Right ventricle myocardium superior (tissue), 1 donor: ENCODE data around the gene SNRPD3. TPM values are rescaled to one million over a fixed set of nuclear protein-coding genes. Genes with fewer than 3 reads are reported as not detected.

ENCODE experiments used
- ATAC-seq: fragments of 200-7000 bp; cut with Tn5 transposase; one replicate; pipeline ENCODE4 v1.9.1; 2020; ENCODE audit warnings: mild to moderate bottlenecking; ENCODE audit not compliant: poor library complexity
- DNase-seq: peaks from one replicate; pipeline ENCODE4 v3.0.0-alpha.2; 2020
- intact Hi-C: fragments of 100-400 bp; cut with DNase I; formaldehyde crosslinking; loops from one replicate; pipeline ENCODE4 v1.11.2; 2022
- long read RNA-seq: library from polyadenylated mRNA; unstranded; transcript quantifications from one replicate; pipeline ENCODE4 v2.0.0, GENCODE V29; 2021
- total RNA-seq: library from RNA; stranded (reverse); fragmentation: NEBNext Ultra II Directional; extraction: Animal tissue kit (Norgen Biotek cat#: 25700); gene quantifications from one replicate; pipeline ENCODE4 v1.2.1, GENCODE V29; 2021
- donor health status: DM: no; HTN: yes; CAD: no; lungs with severe emphysema.

SNRPD3 gene
- total RNA-seq: 63.1 TPM
- long read RNA-seq, transcript SNRPD3-201 (4 exons, 1,763 nt): major isoform, 27 of 29 reads
- long read RNA-seq, partial matches to known transcripts: 1 of 29 reads
- long read RNA-seq, other reads (novel, unspliced or antisense): 1 of 29 reads

GRCh38 chr22:24555165-24556039 lies at the start of gene SNRPD3:
TSS of gene SNRPD3 (plus strand) at chr22:24555999. CDS start at chr22:24557675, 1,676 bp downstream.
- intact Hi-C loops: no loop called here
- peak; percentile 100 for DNase-seq

GRCh38 chr22:24506802-24507438 lies 48.9 kb upstream of the SNRPD3 start:
- intact Hi-C loops: no loop called here
- ATAC-seq (no peak), DNase-seq (no peak)

More at GRCh38 chr22:24555165-24556039, at the start of gene SNRPD3:
- peak; percentile 90 for ATAC-seq

DNA sequence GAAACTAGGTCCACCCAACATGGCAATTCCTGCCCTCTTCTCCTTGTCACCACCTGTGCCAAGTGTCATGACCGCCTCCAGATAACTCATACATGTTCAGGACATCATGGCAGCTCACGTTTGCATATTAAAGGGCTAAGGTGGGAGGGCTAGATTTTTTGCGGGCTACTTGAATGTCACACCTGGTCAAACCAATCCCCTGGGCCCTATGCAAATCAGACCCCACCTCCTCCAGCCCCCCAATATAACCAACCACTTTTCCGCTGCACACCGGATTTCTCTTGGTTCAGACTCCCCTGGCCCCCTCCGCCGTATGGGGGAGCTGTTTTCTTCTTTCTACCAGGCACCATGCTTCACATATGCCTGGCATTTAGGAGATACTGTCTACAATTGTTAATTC lies 48.1 kb upstream of the SNRPD3 start:
- ATAC-seq (no peak), DNase-seq (no peak)
- intact Hi-C loops: no loop called here

GRCh38 chr22:24510637-24511625 lies 44.9 kb upstream of the SNRPD3 start:
- ATAC-seq (peak; percentile 83), DNase-seq (no peak)
- intact Hi-C loops: loop anchor here (10.0 kb wide), 1 partner anchor 186 kb away; no protein-coding TSS in a partner anchor

DNA sequence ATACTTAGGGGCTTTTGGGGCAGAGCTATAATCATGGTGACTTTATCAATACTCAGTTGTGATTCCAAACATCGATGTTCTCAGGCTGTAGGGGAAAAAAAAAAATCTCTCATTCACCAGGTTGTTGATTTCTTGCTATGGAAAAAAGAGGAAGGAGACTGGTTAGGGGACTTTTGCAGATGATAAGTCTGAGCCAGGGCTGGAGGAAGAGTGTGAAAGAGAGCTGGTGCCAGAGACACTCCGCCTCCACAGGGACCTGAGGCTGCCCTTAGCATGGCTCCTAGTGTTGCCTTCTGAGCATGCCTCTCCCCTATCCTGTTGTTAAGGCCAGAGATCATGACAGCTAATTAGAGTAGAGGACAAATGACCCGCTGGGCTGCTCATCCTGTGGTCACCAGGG lies 43.8 kb upstream of the SNRPD3 start:
- ATAC-seq (no peak), DNase-seq (no peak)
- intact Hi-C loops: loop anchor here (10.0 kb wide), 1 partner anchor 187 kb away; no protein-coding TSS in a partner anchor

DNA sequence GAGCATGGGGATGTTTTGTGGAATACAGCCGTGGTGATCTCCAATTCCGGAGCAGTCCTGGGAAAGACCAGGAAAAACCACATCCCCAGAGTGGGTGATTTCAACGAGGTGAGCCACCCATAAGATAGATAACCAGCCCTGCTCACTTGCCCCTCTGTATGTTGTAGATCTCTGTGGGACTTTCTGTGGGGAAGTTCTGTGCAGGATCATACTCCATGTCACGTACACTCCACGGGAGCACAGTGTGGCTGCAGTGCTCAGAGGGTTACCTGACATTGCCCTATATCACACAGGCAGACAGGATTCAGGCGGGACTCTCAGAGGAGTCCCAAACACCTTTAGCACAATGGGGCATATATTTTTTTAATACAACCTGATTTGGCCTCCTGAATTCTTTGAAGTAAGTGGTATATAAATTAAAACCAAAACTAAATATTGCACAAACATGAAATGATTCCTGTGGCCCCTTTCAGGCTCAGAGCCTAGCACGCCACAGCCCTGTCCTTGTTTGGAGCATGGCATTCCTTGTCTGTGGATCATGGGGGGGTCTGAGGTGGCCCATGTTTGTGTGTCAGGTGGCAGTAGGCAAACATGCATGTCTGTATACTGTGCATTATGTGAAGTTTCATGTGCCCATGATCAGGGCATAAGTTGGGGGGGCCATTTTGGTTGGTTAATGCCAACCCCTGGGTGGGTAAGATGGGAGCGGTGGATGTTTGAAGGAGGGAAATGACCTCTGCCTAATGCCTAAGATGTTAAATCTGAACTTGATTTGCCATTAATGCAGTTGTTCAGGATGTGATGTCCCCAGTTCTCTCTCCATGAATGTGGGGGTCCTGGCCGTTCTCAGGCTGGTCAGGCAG lies 42.2 kb upstream of the SNRPD3 start:
- DNase-seq: no peak
- ATAC-seq: no peak
- intact Hi-C loops: loop anchor here (10.0 kb wide), 1 partner anchor 189 kb away; no protein-coding TSS in a partner anchor

DNA sequence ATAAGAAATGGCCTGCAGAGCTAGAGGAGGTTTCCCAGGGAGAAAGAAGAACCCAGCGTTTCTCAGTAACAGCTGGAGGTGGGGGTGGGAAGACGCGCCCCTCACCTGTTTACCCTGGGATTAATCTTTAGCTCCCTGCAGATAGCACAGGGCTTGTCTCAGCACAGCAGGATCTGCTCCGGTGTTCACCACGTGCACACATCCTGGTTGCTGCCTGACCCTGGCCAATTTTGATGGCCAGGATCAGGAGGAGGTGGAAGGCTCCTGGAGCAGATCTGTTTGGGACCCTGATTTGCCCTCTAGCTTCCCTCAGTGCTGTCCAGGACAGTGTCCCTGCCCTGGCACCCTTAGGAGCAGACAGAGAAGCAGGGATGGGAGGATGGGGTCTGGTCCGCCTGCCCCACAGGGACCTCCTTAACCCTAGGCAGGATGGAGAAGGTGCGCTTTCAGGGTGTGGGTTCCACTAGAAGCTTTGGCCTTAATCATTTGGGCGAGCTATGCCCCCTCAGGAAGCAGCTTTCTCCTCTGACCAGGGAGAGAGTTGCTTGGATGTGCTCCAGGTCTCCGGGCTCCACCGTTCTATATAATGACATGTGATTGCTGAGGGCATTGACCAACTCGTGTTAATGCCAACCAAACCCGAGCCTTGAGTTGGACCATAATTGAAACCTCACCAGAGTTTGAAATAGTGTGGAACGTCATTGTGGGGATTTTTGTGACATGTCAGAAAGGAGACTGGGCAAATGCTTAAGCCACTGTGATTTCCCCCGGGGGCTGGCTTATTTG lies 41.4 kb upstream of the SNRPD3 start:
- DNase-seq (no peak), ATAC-seq (no peak)
- intact Hi-C loops: loop anchor here (10.0 kb wide), 1 partner anchor 190 kb away; no protein-coding TSS in a partner anchor

DNA sequence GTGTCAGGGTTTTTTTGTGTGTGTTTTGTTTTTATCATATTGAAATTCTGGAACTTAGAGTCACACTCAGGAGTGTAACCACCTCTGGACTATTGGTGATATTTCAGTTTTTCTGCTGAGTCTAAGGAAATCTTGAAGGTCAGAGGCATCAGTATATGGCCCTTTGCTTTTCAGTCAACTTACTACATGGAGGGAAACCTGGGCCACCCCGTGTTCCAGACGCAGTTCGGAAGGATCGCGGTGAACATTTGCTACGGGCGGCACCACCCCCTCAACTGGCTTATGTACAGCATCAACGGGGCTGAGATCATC lies 40.8 kb upstream of the SNRPD3 start:
- DNase-seq (no peak), ATAC-seq (no peak)
- intact Hi-C loops: loop anchor here (10.0 kb wide), 1 partner anchor 190 kb away; no protein-coding TSS in a partner anchor

DNA sequence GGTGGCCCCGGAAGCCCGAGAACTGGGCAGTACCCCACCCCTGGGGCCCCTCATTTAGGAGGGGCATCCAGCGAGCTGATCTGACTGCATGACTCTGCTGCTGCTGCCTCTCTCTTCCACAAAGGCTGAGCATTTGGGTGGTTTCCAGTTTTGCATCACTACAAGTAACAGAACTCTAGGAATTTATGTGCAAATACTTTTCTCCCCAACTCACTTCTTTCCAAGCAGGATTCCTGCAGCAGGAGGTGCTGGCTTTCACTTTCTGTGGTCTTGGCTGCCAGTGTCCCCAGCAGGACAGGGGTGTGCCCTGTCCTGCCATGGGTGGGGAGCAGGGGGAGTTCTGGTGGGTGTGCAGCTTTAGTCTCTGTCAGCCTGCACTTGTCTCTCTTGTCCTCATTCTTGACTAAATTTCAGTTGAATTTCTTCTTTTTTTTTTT lies 39.5 kb upstream of the SNRPD3 start:
- intact Hi-C loops: loop anchor here (10.0 kb wide), 1 partner anchor 192 kb away; no protein-coding TSS in a partner anchor
- no peak for DNase-seq
- ATAC-seq: no peak

DNA sequence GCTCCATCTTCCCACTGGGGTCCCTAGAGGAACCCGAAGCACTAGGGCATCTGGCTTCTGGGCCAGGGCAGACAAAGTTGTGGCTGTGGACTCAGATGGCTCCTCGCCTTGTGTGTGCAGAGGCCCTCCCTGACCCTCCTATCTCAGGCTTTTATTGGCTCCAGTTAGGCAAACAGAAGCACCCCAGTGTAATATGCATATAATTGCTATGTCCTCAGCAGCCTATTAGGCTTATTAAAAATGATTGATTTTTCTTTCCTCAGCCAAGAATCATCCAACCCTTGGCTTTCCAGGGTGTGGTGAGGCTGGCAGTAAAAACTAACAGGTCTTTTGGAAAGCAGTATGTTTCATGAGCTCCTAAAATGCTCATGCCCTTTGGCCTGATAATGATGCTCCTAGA lies 38.4 kb upstream of the SNRPD3 start:
- intact Hi-C loops: loop anchor here (10.0 kb wide), 1 partner anchor 193 kb away; no protein-coding TSS in a partner anchor
- ATAC-seq: no peak
- DNase-seq: no peak

- ATAC-seq (no peak), DNase-seq (no peak)
- intact Hi-C loops: loop anchor here (10.0 kb wide), 1 partner anchor 193 kb away; no protein-coding TSS in a partner anchor
Measured at GRCh38 chr22:24518228-24518627, 37.6 kb upstream of the SNRPD3 start.

DNA sequence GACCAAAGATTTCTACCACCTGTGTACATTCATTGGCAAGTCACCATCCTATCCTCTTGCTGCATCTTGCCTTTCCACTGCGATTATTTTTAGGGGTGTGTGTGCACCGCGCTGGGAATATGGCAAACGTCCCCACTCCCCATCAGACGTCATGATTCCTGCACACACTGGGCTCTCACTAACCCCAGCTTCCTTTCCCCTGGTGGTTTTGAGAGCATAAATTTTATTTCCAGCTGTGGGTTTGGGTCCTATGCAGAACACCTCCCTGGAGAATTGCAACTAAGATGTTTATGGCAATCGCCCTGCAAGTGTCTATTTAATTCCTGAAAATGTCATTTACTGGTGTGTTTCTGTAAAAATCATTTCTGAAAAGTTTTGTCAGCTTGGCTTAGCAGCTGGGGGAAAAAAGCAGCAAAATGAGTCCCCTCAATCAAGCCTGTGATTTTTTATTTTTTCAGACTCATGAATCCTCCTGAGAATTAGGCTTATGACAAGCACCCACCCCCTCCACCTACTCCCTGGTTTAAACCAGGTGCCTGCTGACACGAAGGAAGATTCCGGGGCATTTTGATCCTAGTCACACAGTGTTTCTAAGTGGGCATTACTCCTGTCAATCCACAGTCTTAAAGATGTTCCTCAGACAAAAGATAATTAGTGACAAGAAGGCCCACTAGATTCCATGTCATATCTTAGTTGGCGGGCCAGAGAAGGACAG lies 36.9 kb upstream of the SNRPD3 start:
- DNase-seq (no peak), ATAC-seq (peak; percentile 19)
- intact Hi-C loops: loop anchor here (10.0 kb wide), 1 partner anchor 194 kb away; no protein-coding TSS in a partner anchor

DNA sequence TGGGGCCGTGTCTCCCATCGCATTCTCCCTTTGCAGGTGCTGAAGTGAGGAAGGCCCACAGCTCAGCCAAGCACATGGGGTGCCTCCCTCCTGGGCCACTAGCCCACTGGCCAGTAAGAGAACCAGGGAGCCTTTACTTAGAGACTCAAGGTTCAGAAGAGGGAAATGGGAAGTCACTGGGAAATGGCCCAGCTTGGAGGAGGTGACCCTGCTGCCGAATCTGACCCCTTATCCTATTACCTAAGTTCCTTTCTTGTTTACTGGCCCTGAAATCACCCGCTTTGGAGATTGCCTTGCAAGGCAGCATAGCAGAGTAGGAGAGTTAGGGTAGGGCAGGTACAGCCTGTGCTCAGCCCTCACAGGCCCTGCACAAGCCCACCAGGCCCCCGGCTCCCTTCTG lies 36.3 kb upstream of the SNRPD3 start:
- ATAC-seq (no peak), DNase-seq (no peak)
- intact Hi-C loops: loop anchor here (10.0 kb wide), 1 partner anchor 195 kb away; no protein-coding TSS in a partner anchor

DNA sequence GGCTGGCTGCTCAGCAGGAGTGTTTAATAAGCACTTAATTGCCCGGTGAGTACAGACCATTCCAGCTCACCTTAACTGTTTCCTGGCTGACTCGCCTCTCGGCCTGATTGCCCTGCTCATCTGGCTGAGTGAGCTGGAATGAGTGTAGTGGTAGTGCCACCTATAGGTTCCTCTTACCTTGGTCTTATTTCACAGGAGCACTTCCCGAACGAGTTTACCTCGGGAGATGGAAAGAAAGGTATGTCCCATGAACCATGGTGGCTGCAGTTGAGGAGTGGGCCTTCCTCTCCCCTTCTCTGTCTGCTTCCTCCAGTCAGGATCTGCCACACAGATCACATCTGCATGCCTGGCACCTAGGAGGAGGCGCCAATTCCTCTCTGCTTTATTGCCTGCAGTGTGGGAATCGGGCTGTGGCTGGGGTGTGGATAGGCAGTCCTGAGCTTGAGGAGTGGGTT lies 34.0 kb upstream of the SNRPD3 start:
- intact Hi-C loops: loop anchor here (10.0 kb wide), 1 partner anchor 337 kb away; the partner anchor contains the start of gene SUSD2
- no peak for DNase-seq
- peak; percentile 75 for ATAC-seq

DNA sequence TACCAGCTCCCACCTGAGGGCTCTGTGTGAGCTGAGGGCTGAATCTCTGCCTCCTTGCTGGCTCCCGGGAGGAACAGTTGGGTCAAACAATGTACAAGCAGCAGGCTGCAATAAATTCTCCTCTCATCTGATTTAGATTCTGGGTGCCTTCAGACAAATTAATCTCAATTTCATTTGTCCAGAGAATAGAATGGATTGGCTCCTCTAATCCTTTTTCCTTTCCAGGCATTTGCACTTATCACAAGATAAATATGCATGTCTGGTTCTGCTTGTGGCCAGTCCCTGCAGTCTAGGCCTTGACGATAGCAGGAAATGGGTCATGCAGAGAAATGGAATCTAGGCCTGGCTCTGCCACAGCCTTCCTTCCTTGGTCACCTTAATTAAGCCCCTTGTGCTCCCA lies 31.9 kb upstream of the SNRPD3 start:
- DNase-seq: no peak
- ATAC-seq: no peak
- intact Hi-C loops: loop anchor here (10.0 kb wide), 1 partner anchor 339 kb away; the partner anchor contains the start of gene SUSD2
